Motor neuron (in vitro differentiated cells): Measurements from ENCODE around the gene RXRG. TPM values are rescaled to one million over a fixed set of nuclear protein-coding genes. Genes with fewer than 3 reads are reported as not detected.
"Not testable (repeated sequence)": the region's sequence is repeated elsewhere in the genome, so short reads cannot be mapped to it uniquely, and the experiment has no call there.

Experiments
- ATAC-seq, 8 experiments: fragments of 200-7000 bp; cut with Tn5 transposase; replicated peaks in 6 of 8; 2 replicates each; pipeline ENCODE4 v1.8.0; 2021; ENCODE audit warnings: mild to moderate bottlenecking in 8 of 8, moderate library complexity in 8 of 8
- H3K27ac ChIP-seq, 2 donors: fragments of 250-450 bp; sonication (Bioruptor Pico); 2 replicates each; pipeline ENCODE4 v1.9.0; 2021; ENCODE audit warnings: antibody characterized with exemption in 2 of 2, mild to moderate bottlenecking in 2 of 2, moderate library complexity in 1 of 2
- H3K4me1 ChIP-seq, 2 donors: fragments of 250-450 bp; sonication (Bioruptor Pico); replicated peaks in 1 of 2; 2 replicates each; pipeline ENCODE4 v1.6.1; 2021; ENCODE audit warnings: antibody characterized with exemption in 2 of 2, mild to moderate bottlenecking in 2 of 2, moderate library complexity in 1 of 2
- H3K4me3 ChIP-seq, 5 donors: fragments of 250-450 bp; sonication (Bioruptor Pico); 2 replicates each; pipeline ENCODE4 v1.9.0; 2021; ENCODE audit warnings: antibody characterized with exemption in 5 of 5, mild to moderate bottlenecking in 5 of 5, moderate library complexity in 4 of 5
- WGBS, 10 experiments: fragments of 450-650 bp; shearing (Covaris generic); methylation state at CpG; one replicate each; pipeline ENCODE4 v1.0.0; 2022; 5-methylcytosine and 5-hydroxymethylcytosine counted together
- in situ Hi-C, 9 experiments: fragments of 400-800 bp; cut with MboI; loops; one replicate each; pipeline ENCODE4 v1.15.0; 2021; ENCODE audit warnings: low sequenced_read_pairs in 9 of 9, low pct_unique_long_range_greater_than_20kb in 2 of 9; ENCODE audit not compliant: unreplicated experiment in 9 of 9
- total RNA-seq, 8 experiments: library from RNA; unstranded; fragments of 300-600 nt; gene quantifications; 2 replicates each; pipeline versions ENCODE4 v1.2.3 to v1.2.4, GENCODE V29; 2022

RXRG gene
- total RNA-seq, 8 experiments from 2014 or later = 7.8 to 27.5 (median 13.1) TPM; not detected in 3

GRCh38 chr1:165468253-165468652 is 23.3 kb upstream of the RXRG start:
- in situ Hi-C loops = no loop called here

GRCh38 chr1:165467706-165468105 is 22.8 kb upstream of the RXRG start:
- Histone ChIP-seq H3K4me3 (no peak overlapping the region), H3K4me1 (peaks cover 22 to 24% of the 10 kb centered on the region in 2 donors), H3K27ac (peak overlapping the region in 1 of 2 donors; percentile 25)
- 20 to 92% (median 81%) methylated on average over 1 to 7 of the region's 7 CpGs; no CpG with 5 or more reads in 5 of the 10 experiments for WGBS, 10 experiments
- in situ Hi-C loops = no loop called here
- peak in 5 of 8 experiments; percentile 18 to 46 (median 41) for ATAC-seq

More at GRCh38 chr1:165468253-165468652, 23.3 kb upstream of the RXRG start:
- H3K4me3 ChIP-seq = no peak overlapping the region
- H3K4me1 ChIP-seq = peaks cover 22 to 24% of the 10 kb centered on the region in 2 donors
- no peak overlapping the region for H3K27ac ChIP-seq
- peak in 3 of 8 experiments; percentile 16 to 56 (median 45) for ATAC-seq
- 17 to 90% (median 44%) methylated on average over 1 to 2 of the region's 2 CpGs; no CpG with 5 or more reads in 2 of the 10 experiments for WGBS, 10 experiments

- 35 to 100% (median 92%) methylated on average over 1 to 3 of the region's 3 CpGs; no CpG with 5 or more reads in 2 of the 10 experiments for WGBS, 10 experiments
- no peak for ATAC-seq
- Histone ChIP-seq H3K4me3 (no peak overlapping the region), H3K27ac (no peak overlapping the region), H3K4me1 (peaks cover 16 to 17% of the 10 kb centered on the region in 2 donors)
- in situ Hi-C loops = no loop called here
Observed at GRCh38 chr1:165463978-165464377, 19.1 kb upstream of the RXRG start.

DNA sequence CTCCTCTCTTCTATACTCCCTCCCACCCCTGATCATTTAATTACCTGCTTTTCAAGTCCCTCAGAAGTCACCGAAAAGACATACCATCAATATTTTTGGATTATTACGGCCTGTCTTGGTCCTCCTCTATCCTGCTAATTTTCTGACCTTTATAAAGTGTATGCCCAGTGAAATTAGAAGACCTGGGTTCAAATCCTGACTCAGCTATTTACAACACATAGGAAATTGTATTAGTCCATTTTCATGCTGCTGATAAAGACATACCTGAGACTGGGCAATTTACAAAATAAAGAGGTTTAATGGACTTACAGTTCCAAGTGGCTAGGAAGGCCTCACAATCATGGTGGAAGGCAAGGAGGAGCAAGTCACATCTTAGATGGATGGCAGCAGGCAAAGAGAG is 14.8 kb upstream of the RXRG start:
- ATAC-seq, H3K27ac ChIP-seq, H3K4me3 ChIP-seq, in situ Hi-C loops: not testable (repeated sequence)
- peaks cover 10 to 11% of the 10 kb centered on the region in 2 donors for H3K4me1 ChIP-seq
- 24 to 100% (median 91%) methylated on average over 1 to 2 of the region's 2 CpGs; no CpG with 5 or more reads in 3 of the 10 experiments for WGBS, 10 experiments

DNA sequence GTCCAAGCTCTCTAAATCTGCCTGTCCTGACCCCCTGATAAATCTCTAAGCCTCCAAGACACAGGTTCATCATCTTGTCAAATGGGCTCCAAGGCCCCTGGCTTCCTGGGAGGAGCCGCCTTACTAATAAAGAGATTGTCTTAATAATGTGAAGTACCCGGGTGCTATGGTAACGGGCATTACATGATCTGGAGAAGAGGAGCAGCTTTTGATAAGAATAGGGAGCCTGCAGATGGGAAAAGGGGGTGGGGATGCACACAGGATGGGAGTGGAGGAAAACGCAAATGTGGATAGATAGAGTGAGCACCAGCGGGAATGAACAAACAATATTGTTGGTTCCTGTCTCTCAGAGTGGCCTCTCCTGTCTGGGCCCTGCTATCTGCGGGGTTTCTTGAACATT is 11.9 kb upstream of the RXRG start:
- 39 to 77% (median 71%) methylated on average over 2 to 6 of the region's 6 CpGs; no CpG with 5 or more reads in 1 of the 10 experiments for WGBS, 10 experiments
- in situ Hi-C loops = no loop called here
- Histone ChIP-seq H3K4me1 (peaks cover 10 to 12% of the 10 kb centered on the region in 2 donors), H3K27ac (no peak overlapping the region), H3K4me3 (no peak overlapping the region)
- ATAC-seq = peak in 5 of 8 experiments; percentile 25 to 71 (median 39)

- no peak overlapping the region for H3K4me3 ChIP-seq
- 0 to 100% (median 57%) methylated on average over 1 of the region's 1 CpG; no CpG with 5 or more reads in 1 of the 10 experiments for WGBS, 10 experiments
- no peak for ATAC-seq
- peaks cover 10 to 12% of the 10 kb centered on the region in 2 donors for H3K4me1 ChIP-seq
- H3K27ac ChIP-seq = no peak overlapping the region
- in situ Hi-C loops = no loop called here
Observed at GRCh38 chr1:165456114-165456513, 11.2 kb upstream of the RXRG start.

- H3K4me3 ChIP-seq = no peak overlapping the region
- H3K4me1 ChIP-seq = peaks cover 10 to 12% of the 10 kb centered on the region in 2 donors
- WGBS, 10 experiments = 6 to 100% (median 84%) methylated on average over 1 to 3 of the region's 3 CpGs
- no peak for ATAC-seq
- in situ Hi-C loops = no loop called here
- no peak overlapping the region for H3K27ac ChIP-seq
Observed at GRCh38 chr1:165455111-165455510, 10.2 kb upstream of the RXRG start.

- no peak for ATAC-seq
- WGBS, 10 experiments = 0 to 100% (median 40%) methylated on average over 1 to 3 of the region's 3 CpGs; no CpG with 5 or more reads in 3 of the 10 experiments
- H3K27ac ChIP-seq = no peak overlapping the region
- H3K4me1 ChIP-seq = peaks cover 10 to 12% of the 10 kb centered on the region in 2 donors
- in situ Hi-C loops = no loop called here
- H3K4me3 ChIP-seq = no peak overlapping the region
Observed at GRCh38 chr1:165454091-165454610, 9.2 kb upstream of the RXRG start.

- in situ Hi-C loops = no loop called here
Observed at GRCh38 chr1:165452336-165453130, 7.6 kb upstream of the RXRG start.

GRCh38 chr1:165451691-165452090 is 6.8 kb upstream of the RXRG start:
- ATAC-seq = no peak
- no peak overlapping the region for H3K4me3 ChIP-seq
- H3K4me1 ChIP-seq = peaks cover 4 to 6% of the 10 kb centered on the region in 2 donors
- WGBS, 10 experiments = 0 to 100% (median 80%) methylated on average over 1 to 2 of the region's 2 CpGs; no CpG with 5 or more reads in 3 of the 10 experiments
- no peak overlapping the region for H3K27ac ChIP-seq
- in situ Hi-C loops = no loop called here

More at GRCh38 chr1:165452336-165453130, 7.6 kb upstream of the RXRG start:
- no peak overlapping the region for H3K27ac ChIP-seq
- 0 to 81% (median 60%) methylated on average over 1 to 2 of the region's 2 CpGs; no CpG with 5 or more reads in 7 of the 10 experiments for WGBS, 10 experiments
- H3K4me1 ChIP-seq = peaks cover 12 to 14% of the 10 kb centered on the region in 2 donors
- H3K4me3 ChIP-seq = no peak overlapping the region
- peak in 2 of 8 experiments; percentile 71 to 75 for ATAC-seq

- no peak for ATAC-seq
- in situ Hi-C loops = no loop called here
- Histone ChIP-seq H3K4me3 (no peak overlapping the region), H3K27ac (no peak overlapping the region), H3K4me1 (peaks cover 3 to 7% of the 10 kb centered on the region in 2 donors)
- WGBS, 10 experiments = 0 to 93% (median 67%) methylated on average over 1 of the region's 1 CpG; no CpG with 5 or more reads in 1 of the 10 experiments
Observed at GRCh38 chr1:165449131-165449530, 4.2 kb upstream of the RXRG start.

DNA sequence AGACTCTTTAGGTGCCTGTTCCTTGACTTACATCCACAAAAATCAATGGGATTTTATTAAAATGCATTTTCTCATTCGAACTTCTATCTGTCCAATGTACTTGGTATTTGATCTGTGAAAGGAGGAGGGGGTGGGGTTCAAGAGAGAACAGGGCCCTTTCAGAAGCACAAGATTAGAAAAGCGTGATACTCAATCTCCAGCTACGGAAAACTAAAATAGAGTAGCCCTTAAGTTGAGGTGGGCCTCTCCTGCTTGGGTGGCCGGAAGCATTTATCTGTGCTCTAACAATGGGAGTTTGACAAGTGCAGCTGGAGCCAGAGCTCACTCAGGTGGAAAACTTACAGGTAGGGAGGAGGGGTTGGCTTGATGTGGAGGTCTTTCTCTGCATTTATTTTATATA is 462 bp upstream of the RXRG start:
- peak overlapping the region; percentile 28 to 36 (median 32) for H3K4me3 ChIP-seq
- WGBS, 10 experiments = 33 to 69% (median 51%) methylated on average over 3 to 4 of the region's 4 CpGs; no CpG with 5 or more reads in 5 of the 10 experiments
- no peak for ATAC-seq
- peaks cover 20 to 26% of the 10 kb centered on the region in 2 donors for H3K4me1 ChIP-seq
- H3K27ac ChIP-seq = no peak overlapping the region
- in situ Hi-C loops = no loop called here
